ENCODE data around the gene BZW2.
"Not testable (repeated sequence)": the region's sequence is repeated elsewhere in the genome, so short reads cannot be mapped to it uniquely, and the experiment has no call there.

BZW2 gene

DNA sequence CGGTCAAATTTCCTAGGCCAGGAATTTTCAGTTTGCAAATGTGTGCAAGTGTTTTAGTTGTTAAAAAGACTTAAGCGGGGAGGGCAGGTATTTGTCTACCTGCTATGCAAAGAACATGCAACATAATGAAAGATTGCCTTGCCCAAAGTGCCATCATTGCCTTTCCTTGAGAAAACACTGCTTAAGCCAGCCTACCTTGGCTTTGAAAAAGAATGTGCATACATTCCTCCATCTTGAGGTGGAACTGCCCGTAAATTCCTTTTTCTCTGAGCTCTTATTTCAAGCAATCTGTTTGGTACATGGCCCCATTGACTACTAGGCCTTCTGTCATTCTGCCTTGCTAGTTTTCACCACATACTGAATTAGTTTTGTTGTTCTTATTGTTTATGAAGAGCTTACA is 29.3 kb downstream of the BZW2 start:
- DNase-seq, result no peak

- DNase-seq, result no peak
These were observed 32.1 kb downstream of the BZW2 start for GRCh38 chr7:16677978-16678494.

DNA sequence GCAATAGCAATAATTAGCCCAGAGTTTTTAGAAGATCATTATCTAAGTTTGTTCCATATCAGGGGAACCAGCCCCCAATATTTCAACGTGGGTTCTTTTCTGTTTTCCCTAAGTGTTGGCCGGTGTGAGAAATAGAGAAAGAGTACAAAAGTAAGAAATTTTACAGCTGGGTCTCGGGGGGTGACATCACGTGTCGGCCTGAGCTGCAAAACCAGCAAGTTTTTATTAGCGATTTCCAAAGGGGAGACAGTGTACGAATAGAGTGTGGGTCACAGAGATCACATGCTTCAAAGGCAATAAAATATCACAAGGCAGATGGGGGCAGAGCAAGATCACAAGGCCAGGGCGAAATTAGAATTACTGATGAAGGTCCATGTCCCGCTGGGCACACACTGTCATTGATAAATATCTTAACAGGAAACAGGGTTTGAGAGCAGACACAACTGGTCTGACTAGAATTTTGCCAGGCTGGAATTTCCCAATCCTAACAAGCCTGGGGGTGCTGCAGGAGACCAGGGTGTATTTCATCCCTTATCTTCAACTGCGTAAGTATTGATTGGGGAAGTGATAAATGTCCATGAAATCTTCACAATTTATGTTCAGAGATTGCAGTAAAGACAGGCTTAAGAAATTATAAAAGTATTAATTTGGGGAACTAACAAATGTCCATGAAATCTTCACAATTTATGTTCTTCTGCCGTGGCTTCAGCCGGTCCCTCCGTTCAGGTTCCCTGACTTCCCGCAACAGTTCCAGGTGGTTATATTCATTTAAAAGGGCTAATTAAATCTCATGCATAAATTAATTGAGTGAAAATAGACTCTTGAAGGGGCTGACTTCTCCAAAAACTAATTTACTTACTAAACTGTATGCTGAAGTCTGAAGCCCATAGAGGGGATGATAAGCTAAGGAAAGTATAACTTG is 32.9 kb downstream of the BZW2 start:
- DNase-seq, result not testable (repeated sequence)

GRCh38 chr7:16684935-16685334 is 39.0 kb downstream of the BZW2 start:
- no peak for DNase-seq

DNA sequence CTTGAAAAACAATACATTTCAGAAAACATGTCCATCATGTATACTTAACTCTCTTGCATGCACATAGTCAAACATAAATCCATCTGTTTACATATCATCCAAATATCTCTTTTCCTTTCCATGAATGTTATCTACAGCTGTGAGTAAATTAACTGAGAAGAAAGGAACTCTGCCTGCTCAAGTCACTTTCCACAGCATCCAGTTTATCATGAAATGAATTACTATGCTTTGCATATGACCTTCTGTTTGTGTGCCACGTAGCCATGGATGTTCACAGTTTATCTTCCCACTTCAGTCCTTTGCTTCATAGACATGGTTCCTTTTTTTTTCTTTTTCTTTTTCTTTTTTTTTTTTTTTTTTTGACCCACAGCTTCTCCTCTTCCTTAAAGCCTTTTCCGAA is 39.6 kb downstream of the BZW2 start:
- no peak for DNase-seq

GRCh38 chr7:16688249-16688648 is 42.3 kb downstream of the BZW2 start:
- DNase-seq, result no peak

- DNase-seq, result no peak
These were observed 45.3 kb downstream of the BZW2 start for GRCh38 chr7:16691241-16691640.

DNA sequence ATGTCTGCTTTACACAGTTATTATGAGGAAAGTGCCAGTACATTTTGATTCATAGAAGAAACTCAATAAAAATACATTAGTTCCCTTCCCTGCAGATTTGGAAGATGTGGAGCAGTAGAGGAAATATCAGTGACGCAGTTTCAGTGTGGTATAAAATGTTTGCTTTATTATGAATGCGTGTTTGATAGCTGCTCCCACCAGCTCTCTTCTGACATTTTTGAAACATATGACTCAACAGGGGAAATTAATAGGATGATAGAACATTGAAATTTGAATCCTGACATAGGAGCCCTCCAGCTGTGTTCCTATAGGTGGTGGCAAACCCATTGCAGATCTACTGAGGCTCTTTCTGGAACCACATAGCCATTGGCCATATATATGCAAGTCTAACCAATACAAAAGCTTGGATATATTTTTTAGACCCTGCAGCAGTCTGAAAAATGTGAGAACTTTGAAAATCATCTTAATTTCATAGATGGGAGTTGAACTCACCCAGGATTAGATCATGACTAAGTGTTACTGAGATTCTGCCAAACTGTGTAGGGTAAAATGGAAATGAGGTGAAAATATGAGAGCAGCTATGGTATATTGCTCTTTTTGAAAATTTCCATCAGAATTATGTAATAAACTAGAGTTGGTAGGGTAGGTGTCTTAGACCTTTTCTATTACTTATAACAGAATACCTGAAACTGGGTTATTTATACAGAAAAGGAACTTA is 47.8 kb downstream of the BZW2 start:
- DNase-seq, result no peak

DNA sequence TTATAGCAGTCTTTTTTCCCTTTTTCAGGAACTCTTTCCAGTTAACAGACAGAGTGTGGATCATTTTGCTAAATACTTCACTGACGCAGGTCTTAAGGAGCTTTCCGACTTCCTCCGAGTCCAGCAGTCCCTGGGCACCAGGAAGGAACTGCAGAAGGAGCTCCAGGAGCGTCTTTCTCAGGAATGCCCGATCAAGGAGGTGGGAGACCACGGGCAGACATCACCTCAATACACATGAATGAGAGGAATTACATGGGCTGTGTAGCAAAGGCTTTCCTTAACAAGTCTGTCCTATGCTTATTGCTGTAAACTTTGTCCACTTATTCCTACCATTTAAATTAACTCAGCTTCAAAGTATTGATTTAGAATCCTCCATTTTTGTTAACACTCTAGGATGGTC is 48.8 kb downstream of the BZW2 start:
- no peak for DNase-seq

GRCh38 chr7:16695621-16696237 is 49.7 kb downstream of the BZW2 start:
- DNase-seq, result peak; percentile 22 to 58

GRCh38 chr7:16697507-16698199 is 51.7 kb downstream of the BZW2 start:
- DNase-seq, result no peak

DNA sequence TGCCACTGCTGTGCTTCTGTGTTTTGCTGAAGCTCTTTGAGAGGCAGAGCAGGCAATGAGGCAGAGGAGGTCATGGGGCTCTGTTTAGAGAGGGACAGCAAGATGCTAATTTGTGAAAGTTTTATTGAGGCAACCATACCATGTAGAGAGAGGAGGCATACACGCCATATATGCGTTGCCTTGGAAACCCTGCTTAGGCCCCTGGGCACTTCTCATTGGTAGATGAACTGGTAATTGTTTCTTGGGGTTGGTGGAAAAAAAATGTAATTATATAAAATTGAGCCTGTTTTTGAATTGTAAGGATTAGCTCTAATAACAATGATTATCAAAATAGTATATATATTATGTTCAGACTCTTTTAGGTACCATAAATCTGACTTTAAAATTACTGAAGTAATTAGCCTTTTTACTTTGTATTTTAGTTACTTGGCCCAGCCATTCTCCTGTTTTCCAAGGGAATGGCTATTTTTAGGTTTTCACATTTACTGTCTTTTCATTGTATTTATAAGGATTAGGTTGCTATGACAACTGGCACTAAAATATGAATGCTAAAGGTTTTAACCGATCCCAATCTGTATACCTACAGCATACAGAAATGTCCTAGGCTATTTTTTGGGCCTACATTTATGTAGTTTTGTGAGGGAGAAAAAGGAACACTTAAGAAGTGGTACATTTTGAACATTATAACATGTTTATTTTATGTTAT is 52.4 kb downstream of the BZW2 start:
- DNase-seq, result no peak

GRCh38 chr7:16702441-16702840 is 56.5 kb downstream of the BZW2 start:
- DNase-seq, result no peak

GRCh38 chr7:16708511-16708910 is 62.5 kb downstream of the BZW2 start:
- no peak for DNase-seq

- no peak for DNase-seq
These were observed 63.0 kb downstream of the BZW2 start for GRCh38 chr7:16708980-16709379.

DNA sequence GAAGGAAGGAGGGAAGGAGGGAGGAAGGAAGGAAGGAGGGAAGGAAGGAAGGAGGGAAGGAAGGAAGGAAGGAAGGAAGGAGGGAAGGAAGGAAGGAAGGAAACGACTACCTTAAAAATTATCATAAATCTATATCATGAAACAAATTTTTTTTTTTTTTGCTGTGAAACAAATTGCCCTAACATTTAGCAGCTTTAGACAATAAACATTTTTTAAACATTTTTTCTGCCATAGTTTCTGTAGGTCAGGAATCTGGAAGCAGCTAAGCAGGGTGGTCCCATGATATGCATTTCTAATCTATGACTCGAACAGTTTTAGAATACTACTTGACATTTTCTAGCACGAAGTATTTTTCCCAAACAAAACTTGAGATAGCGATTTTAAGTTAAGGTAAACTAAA is 64.7 kb downstream of the BZW2 start:
- no peak for DNase-seq

DNA sequence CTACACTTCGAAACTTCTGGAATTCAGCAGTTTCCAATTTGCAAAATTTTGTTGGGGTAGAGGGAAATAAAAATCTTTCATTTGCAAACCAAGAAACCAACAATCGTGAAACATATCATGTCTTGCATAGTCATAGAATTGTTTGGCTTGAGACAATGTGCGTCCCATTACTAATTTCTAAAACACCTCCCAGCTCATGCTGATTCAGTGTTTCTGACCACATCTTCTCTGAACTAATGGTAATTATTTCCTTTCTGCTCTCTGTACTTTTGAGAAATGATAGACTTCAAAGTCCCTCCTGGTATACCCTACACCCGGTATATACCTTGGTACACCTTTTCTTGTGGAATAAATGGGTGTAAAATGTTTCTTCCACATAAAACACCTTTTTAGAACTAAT is 65.7 kb downstream of the BZW2 start:
- DNase-seq, result no peak

GRCh38 chr7:16712916-16713315 is 66.9 kb downstream of the BZW2 start:
- DNase-seq, result no peak

- no peak for DNase-seq
These were observed 69.9 kb downstream of the BZW2 start for GRCh38 chr7:16715928-16716327.

GRCh38 chr7:16718111-16718656 is 72.2 kb downstream of the BZW2 start:
- DNase-seq, result no peak

DNA sequence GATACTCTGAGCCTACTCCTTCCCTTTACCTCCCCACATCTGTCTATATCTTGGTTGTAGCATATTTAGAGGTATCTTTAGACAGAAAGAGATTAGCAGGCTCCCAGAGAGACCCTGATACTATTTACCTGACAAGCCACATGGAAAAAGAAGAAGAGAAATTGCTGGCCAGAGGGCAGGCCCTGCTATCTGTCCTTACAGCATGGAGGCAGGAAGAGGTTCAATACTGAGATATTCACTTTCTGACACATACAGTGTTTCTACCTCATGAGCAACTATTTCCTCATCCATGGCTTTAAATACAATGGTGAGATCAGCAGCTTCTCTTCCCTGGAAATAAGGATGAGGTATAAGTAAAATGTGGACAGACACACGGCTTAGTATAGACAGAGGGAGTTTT is 73.7 kb downstream of the BZW2 start:
- no peak for DNase-seq

- peak in 1 of 2 experiments; percentile 39 for DNase-seq
These were observed 75.6 kb downstream of the BZW2 start for GRCh38 chr7:16721541-16721940.

Measured in NCI-H524 (cell line).